Effector memory CD4-positive, alpha-beta T cell (primary cell): ENCODE results near the gene MAST1.
"Not testable (repeated sequence)": the region's sequence is repeated elsewhere in the genome, so short reads cannot be mapped to it uniquely, and the experiment has no call there.

Experiments used
- DNase-seq, 3 donors: peaks; one replicate each; pipeline ENCODE4 v3.0.0-alpha.2; 2020
- H3K27ac ChIP-seq: 2 replicates; pipeline ENCODE4 v1.7.0; 2013; ENCODE audit warnings: mild to moderate bottlenecking, low read length, moderate library complexity; ENCODE audit not compliant: insufficient read depth, poor library complexity, severe bottlenecking
- H3K27me3 ChIP-seq: replicated peaks from 2 replicates; pipeline ENCODE4 v1.7.0; 2013; ENCODE audit warnings: mild to moderate bottlenecking, low read length; ENCODE audit not compliant: insufficient read depth, control insufficient read depth, poor library complexity, severe bottlenecking
- H3K36me3 ChIP-seq: 2 replicates; pipeline ENCODE4 v1.7.0; 2013; ENCODE audit warnings: mild to moderate bottlenecking, low read length, moderate library complexity; ENCODE audit not compliant: control insufficient read depth, insufficient read depth
- H3K4me1 ChIP-seq: 2 replicates; pipeline ENCODE4 v1.7.0; 2013; ENCODE audit warnings: low read length, mild to moderate bottlenecking; ENCODE audit not compliant: control insufficient read depth, insufficient read depth, poor library complexity, severe bottlenecking
- H3K4me3 ChIP-seq: 2 replicates; pipeline ENCODE4 v1.7.0; 2013; ENCODE audit warnings: low read length, low read depth, mild to moderate bottlenecking; ENCODE audit not compliant: insufficient read depth, poor library complexity, severe bottlenecking
- H3K9me3 ChIP-seq: 2 replicates; pipeline ENCODE4 v1.7.0; 2013; ENCODE audit warnings: mild to moderate bottlenecking, low read length, moderate library complexity; ENCODE audit not compliant: control insufficient read depth

MAST1 gene

DNA sequence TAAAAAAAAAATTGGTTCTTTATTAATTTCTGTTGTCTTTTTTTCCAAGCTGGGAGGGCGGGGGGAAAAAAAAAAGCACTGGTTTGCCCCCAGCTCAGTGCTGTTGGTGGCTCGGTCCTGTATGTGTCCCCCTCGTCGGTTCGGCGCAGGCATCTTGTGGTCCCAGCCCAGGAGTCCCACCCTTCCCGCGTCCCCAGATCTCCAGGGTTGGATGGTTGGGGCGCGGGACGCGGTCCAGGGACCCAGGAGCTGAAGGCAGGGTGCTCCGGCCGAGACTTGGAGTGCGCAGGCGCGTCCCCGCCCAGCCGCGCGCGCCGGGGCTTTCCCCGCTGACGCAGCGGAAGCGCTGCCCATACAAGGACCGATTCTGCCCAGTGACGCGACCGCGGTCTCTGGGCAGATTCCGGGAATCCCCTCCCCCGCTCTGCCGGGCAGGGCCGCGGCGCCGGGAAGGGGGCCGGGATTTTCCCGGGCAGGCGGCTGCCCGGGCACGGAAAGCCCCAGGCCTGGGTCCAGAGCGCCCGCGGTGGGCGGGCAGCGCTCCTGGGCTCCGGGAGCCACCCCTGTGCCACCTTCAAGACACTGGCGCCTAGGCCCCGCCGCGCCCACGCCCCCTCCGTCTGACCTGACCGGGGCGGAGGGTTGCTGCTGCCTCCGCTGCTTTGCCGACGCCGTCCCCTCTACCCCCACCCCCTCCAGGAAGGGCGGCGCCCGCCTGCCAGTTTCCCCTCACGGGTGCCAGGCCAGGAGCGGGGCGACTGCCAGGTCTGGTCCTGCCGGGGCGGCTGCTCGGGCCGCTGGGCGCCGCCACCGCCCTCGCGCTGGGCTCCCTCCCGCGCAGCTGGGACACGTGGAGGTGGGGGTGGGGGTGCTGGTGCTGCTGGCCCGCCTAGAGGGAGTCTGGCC, 44.8 kb upstream of the MAST1 start:
- H3K9me3 ChIP-seq, result no peaks in the 10 kb centered on the region
- DNase-seq, result peak; percentile 92 to 94 (median 94)
- H3K36me3 ChIP-seq, result peaks cover 16% of the 10 kb centered on the region
- no peaks in the 10 kb centered on the region for H3K27me3 ChIP-seq
- H3K4me3 ChIP-seq, result peak overlapping the region; percentile 100
- peaks cover 42% of the 10 kb centered on the region for H3K4me1 ChIP-seq
- peak overlapping the region; percentile 99 for H3K27ac ChIP-seq

- Histone ChIP-seq H3K9me3 (no peaks in the 10 kb centered on the region), H3K27ac (peak overlapping the region; percentile 99), H3K27me3 (no peaks in the 10 kb centered on the region), H3K36me3 (peaks cover 17% of the 10 kb centered on the region), H3K4me1 (peaks cover 34% of the 10 kb centered on the region), H3K4me3 (peak overlapping the region; percentile 100)
- DNase-seq, result no peak
Observed at GRCh38 chr19:12794196-12794941, 43.9 kb upstream of the MAST1 start.

GRCh38 chr19:12794971-12795381, 43.3 kb upstream of the MAST1 start:
- no peak for DNase-seq
- H3K27me3 ChIP-seq, result no peaks in the 10 kb centered on the region
- H3K27ac ChIP-seq, result peak overlapping the region; percentile 99
- no peaks in the 10 kb centered on the region for H3K9me3 ChIP-seq
- H3K4me3 ChIP-seq, result no peak overlapping the region
- H3K36me3 ChIP-seq, result peaks cover 22% of the 10 kb centered on the region
- H3K4me1 ChIP-seq, result peaks cover 36% of the 10 kb centered on the region

GRCh38 chr19:12796146-12797071, 41.9 kb upstream of the MAST1 start:
- Histone ChIP-seq H3K9me3 (no peaks in the 10 kb centered on the region), H3K4me1 (peaks cover 40% of the 10 kb centered on the region), H3K27ac (peak overlapping the region; percentile 46), H3K36me3 (peaks cover 22% of the 10 kb centered on the region), H3K27me3 (no peaks in the 10 kb centered on the region), H3K4me3 (peak overlapping the region; percentile 8)
- peak; percentile 54 to 69 (median 54) for DNase-seq

GRCh38 chr19:12797141-12797587, 41.2 kb upstream of the MAST1 start:
- peaks cover 45% of the 10 kb centered on the region for H3K4me1 ChIP-seq
- no peak for DNase-seq

GRCh38 chr19:12797607-12798006, 40.7 kb upstream of the MAST1 start:
- not testable (repeated sequence) for H3K4me3 ChIP-seq, DNase-seq, H3K27ac ChIP-seq, H3K27me3 ChIP-seq, H3K9me3 ChIP-seq
- H3K36me3 ChIP-seq, result peaks cover 10% of the 10 kb centered on the region
- peaks cover 50% of the 10 kb centered on the region for H3K4me1 ChIP-seq

More at GRCh38 chr19:12797141-12797587, 41.2 kb upstream of the MAST1 start:
- Histone ChIP-seq H3K36me3 (peaks cover 14% of the 10 kb centered on the region), H3K9me3 (no peaks in the 10 kb centered on the region), H3K27ac (no peak overlapping the region), H3K4me3 (no peak overlapping the region), H3K27me3 (no peaks in the 10 kb centered on the region)

DNA sequence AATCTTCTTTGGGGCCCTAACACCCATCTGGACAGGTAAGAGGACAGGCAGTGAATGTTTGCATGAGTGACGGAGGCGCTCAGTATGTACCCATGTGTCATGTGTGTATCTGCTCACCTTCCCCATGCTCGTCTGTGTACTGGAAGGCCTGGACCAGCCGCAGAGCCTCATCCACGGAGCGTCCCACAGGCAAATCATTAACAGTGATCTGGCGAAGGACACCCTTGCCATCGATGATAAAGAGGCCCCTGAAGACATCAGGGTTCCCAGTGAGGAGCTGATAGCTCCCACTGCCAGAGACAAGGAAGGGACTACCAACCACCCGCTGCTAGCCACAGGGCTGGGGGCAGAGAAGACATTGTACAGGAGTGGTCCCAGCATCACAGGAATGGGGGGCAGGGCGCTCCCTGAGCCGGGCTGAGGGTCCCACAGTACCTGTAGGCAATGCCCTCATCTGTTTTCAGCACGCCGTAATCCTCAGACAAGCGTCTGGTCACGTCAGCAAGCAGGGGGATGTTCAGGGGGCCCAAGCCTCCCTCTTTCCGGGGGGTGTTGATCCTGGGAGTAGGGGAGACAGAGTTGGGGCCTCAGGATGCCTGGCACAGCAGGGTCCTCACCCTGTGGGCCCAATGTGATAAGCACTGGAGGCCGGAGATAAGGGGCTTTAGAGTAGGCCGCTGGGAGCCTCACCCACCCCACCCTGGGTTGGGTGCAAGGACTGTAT, 38.4 kb upstream of the MAST1 start:
- no peak for DNase-seq
- Histone ChIP-seq H3K9me3 (no peaks in the 10 kb centered on the region), H3K36me3 (peaks cover 6% of the 10 kb centered on the region), H3K4me3 (no peak overlapping the region), H3K27ac (no peak overlapping the region), H3K27me3 (no peaks in the 10 kb centered on the region), H3K4me1 (peaks cover 39% of the 10 kb centered on the region)

GRCh38 chr19:12800466-12800770, 37.9 kb upstream of the MAST1 start:
- peak overlapping the region; percentile 60 for H3K27ac ChIP-seq
- peaks cover 36% of the 10 kb centered on the region for H3K4me1 ChIP-seq
- peaks cover 6% of the 10 kb centered on the region for H3K36me3 ChIP-seq
- no peaks in the 10 kb centered on the region for H3K9me3 ChIP-seq
- DNase-seq, result no peak
- no peaks in the 10 kb centered on the region for H3K27me3 ChIP-seq
- peak overlapping the region; percentile 80 for H3K4me3 ChIP-seq

DNA sequence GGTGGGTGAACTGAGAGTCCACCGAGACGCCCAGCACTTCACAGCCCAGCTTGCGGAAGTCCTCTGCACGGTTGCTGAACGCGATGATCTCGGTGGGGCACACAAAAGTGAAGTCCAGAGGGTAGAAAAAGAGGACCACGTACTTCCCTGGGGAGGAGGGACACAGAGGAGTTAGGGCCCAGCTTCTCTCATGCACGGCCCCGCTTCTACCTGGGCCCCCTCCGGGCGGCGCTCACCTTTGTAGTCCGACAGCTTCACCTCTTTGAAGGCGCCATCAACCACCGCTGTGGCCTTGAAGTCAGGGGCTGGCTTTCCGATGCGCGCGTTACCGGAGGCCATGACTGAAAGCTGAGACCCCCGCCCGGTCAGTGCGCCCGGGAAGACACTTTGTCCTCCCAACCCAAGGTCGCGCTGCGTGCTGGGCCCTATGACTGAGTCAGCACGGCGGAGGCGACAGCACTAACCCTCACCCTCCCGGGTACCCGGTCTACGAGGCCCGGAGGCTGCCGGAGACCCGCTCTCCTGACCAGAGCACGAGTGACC, 37.3 kb upstream of the MAST1 start:
- Histone ChIP-seq H3K4me3 (peak overlapping the region; percentile 80), H3K36me3 (peaks cover 6% of the 10 kb centered on the region), H3K27ac (peak overlapping the region; percentile 60), H3K4me1 (peaks cover 32% of the 10 kb centered on the region), H3K27me3 (no peaks in the 10 kb centered on the region), H3K9me3 (no peaks in the 10 kb centered on the region)
- DNase-seq, result no peak
